Measurements from ENCODE around the gene RNF44.

DNA sequence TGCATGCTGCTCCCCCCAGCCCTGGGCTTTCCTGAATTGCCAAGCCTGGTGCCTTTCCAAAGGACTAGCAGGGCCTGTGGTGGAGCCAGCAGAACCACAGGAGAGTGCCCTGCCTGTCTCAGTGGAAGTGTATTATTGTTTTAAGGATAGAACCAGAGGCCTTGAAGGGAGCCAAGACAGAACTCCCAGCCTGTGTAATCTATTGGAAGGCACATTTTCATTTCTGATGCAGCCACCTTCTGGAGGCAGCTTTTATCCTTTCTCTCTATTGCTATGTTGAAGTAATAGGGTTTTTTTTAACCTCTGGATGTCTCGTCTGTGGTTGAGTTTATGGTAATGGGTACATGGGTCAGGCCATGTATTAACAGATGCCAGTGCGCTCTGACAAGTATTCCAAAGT is 29.3 kb downstream of the RNF44 start:
- TF ChIP-seq POLR2A (IDR thresholded peaks at IDR 0.05) (no peak), CTCF (IDR thresholded peaks at IDR 0.05) (no peak)
